HG02678 (cell line): ENCODE data around the gene PDXDC1.
"Not testable (repeated sequence)": the region's sequence is repeated elsewhere in the genome, so short reads cannot be mapped to it uniquely, and the experiment has no call there.

Source experiments
- ATAC-seq: cut with Tn5 transposase; IDR thresholded peaks from one replicate; pipeline ENCODE4 v1.9.1; 2021; ENCODE audit warnings: mild to moderate bottlenecking, moderate library complexity; ENCODE audit not compliant: unreplicated experiment

Gene PDXDC1

DNA sequence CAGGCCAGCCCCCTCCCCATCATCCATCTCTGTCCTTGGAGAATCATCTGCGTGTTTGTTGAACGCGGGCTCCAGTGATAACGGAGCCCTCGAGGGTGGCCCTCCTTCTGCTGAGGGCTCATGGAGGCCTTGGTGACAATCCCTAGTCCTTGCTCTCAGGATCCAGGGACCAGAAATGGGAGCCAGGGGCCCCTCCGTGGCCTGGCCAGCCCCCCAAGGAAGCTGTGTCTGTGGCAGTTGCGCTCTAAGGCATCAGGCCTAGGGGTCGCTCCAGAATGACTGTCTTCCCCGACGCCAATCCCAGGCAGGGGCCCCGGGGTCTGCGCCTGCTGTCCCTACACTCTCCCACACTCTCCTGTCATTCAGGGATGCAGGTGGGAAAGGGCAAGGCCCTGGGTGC lies 174.4 kb downstream of the PDXDC1 start:
- ATAC-seq, result not testable (repeated sequence)

DNA sequence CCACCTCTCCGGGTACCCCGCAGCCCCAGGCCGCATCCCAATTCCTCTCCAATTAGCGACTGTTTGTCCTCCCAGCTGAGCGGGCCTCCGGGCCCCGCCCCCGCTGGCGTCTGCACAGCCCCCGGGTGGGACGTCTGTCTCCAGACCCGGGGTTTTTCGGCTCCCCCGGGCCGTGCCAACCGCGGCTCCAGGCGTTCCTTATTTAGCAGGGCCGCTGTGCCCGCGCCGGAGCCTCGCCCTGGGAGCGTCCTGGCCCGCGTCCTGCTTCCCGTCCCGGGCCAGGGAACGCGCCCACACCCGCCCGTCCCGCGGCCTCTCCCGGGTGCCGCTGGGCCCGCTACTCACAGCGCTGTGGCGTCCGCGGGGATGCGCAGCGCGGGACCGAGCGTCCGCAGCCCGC lies 179.2 kb downstream of the PDXDC1 start:
- ATAC-seq, result not testable (repeated sequence)

DNA sequence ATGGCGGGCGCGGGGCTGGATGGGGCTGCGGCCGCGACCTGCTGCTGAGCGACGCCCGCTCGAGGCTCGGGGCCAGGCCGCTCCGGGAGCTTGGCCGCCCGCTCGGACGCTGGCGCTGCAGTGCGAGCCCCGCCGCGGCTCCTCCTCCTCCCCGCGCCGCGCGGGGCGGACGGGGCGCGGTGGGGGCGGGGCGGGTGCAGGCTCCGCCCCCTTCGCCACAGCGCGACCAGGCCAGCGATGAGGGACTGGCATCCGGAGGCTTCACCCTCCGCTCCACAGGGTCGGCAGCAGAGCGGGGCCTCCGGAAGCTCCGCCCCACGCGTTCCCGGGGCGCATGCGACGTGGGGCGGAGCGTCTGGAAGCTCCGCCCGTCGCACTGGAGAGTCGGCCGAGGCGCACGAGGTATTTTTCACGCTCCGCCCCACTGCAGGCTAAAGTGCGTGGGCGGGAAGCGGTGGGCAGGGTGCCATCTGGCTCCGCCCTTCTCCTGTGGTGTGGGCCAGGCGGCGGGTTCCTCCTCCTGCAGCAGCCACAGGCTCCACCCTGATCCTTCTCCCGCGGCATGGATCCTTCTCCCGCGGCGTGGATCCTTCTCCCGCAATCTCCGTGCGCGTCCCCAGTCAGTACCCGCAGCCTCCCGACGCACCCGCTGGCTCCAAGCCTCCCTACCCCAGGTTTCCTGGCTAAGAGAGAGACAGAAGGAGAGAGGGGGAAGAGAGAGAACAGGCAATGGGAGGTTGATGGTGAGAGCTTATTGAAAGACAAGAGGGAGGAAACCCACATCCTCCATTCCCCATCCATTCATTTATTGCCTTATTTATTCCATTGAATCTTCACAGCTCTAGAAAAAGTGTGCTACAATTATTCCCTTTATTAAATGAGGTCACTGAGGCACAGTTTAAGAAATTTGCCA lies 180.1 kb downstream of the PDXDC1 start:
- ATAC-seq, result peak; percentile 69

DNA sequence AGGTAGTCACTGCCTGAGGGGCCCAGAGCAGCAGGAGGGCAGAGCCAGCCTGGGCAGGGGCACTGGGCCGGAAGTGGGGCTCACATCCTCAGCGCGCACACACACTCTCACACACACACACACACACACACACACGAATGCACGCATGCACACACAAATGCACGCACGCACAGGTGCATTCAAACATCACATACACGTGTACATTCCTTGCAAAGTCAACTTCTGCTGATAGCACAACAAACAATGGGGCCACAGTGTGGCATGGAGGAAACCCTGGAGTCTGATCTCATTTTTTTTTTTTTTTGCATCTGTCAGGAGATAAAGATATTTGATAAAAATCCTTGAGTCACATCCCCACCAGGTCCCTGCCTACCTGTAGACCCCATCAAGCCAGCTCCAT lies 182.8 kb downstream of the PDXDC1 start:
- not testable (repeated sequence) for ATAC-seq

DNA sequence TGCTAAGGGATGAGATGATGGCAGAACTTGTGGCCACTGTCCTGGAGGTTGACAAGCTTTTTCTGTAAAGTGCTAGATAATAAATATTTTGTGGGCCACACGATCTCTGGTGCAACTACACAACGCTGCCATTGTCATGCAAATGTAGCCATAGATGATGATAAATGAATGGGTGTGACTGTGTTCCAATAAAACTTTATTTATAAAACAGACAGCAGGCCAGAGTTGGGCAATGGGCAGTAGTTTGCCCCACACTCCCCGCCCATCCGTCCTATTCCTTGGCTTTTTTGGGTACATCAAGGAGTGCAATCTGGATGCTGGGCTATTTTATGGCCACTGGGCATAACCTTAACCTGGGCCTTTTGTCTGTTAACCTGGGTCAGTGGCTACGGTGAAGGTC lies 184.8 kb downstream of the PDXDC1 start:
- ATAC-seq, result not testable (repeated sequence)

DNA sequence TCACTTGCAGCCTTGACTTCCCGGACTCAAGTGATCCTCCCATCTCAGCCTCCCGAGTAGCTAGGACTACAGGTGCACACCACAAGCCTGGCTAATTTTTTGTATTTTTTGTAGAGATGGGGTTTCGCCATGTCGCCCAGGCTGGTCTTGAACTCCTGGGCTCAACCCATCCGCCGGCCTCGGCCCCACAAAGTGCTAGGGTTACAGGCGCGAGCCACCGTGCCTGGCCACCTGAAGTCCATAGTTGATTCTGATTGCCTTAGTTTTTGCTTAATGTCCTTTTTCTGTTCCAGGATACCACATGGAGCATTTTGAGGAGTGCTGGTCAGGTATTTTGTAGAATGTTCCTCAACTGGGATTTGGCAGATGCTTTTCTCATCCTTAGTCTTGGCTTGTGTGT lies 185.7 kb downstream of the PDXDC1 start:
- ATAC-seq, result not testable (repeated sequence)

DNA sequence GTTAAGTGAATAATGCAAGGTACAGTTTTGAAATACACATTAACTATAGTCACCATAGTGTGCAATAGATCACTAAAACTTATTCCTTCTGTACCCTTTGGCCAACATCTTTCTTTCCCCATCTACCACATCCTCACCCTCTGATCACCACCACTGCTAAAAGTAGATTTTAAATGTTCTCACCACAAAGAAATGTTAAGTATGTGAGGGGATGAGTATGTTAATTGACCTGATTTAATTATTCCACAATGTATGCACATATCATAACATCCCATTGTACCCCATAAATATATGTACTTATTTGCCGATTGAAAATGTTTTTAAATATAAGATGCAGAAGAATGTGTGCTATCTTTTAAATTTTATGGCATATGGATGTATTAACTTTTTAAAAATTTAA lies 188.2 kb downstream of the PDXDC1 start:
- ATAC-seq, result not testable (repeated sequence)

DNA sequence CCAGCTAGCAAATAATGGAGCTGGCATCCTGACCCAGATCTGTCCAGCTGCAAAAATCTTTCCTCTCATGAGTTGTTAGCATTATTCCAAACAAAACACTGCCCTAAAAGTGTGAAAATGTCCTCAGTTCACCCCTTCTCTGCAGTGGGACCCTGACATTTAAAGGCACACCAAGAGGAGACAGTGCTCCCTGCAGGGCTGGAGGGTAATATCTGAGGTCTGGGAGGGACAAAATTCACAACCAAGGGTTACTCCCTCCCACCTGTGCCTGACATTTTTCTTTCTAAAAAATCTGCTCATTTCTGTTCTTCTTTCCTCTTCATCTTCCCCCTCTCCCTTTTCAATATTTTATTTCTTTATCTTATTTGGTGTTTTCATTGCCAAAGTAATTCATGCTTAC lies 191.4 kb downstream of the PDXDC1 start:
- ATAC-seq, result not testable (repeated sequence)

DNA sequence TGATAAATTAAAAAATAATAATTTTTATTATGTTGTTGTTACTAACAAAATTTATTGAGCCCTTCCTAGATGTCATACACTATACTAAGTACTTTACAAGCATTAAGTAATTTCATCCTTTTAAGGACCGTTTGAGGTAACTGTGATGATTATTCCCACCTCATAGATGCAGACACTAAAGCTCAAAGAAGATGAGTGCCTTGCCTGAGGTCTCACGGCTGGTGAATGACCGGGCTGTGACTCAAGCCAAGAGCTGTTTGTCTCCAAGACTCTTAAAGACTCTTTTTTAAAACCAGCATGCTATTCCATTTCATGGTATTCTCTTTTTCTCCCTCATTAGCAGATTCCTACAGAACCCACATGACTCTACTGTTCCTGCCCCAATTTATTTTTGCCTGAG lies 193.5 kb downstream of the PDXDC1 start:
- ATAC-seq, result not testable (repeated sequence)

DNA sequence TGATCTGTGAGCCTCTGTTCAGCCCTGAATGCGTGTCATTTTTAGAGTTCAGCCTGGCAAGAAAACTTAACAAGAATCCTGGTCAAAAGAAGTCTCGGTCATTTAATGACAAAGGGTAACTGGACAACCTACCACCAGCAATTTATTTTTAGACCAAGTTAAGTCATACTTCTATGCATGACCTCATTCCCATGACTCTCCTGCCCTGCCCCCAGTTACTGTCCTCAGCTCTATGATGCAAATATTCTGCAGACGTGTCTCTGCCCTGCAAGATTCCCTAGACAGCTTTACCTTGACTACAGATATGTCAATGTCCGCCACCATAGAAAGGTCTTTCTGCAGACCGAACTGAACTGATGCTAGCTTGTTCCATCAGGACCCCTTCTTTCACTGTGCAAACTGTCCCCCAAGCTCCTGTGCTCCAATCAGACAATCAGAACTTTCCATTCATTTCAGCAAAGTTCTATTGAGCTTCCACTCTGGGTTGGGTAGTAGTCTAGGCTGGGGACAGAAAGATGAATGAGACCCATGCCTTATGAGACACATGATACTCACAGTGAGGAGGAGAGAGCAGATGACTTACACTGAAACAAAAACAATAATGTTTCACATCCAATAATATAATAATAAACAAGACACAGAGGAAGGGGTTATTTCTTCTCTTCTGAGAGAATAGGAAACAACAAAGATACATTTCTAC lies 194.3 kb downstream of the PDXDC1 start:
- not testable (repeated sequence) for ATAC-seq

DNA sequence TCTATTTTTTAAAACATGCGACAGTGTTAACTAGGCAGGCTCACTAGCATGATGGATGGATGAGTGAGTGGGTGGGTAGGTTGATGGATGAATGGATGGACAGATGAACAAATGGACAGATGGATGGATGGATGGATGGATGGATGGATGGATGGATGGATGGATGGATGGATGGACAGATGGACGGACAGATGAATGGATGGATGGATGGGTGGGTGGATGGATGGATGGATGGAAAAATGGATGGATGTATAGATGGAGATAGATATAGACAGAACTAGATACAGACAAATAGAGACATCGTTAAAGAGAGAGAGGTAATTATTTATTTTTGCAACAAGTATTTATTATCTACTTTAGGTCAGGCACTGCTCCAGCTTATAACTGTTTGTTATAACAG lies 205.1 kb downstream of the PDXDC1 start:
- not testable (repeated sequence) for ATAC-seq

DNA sequence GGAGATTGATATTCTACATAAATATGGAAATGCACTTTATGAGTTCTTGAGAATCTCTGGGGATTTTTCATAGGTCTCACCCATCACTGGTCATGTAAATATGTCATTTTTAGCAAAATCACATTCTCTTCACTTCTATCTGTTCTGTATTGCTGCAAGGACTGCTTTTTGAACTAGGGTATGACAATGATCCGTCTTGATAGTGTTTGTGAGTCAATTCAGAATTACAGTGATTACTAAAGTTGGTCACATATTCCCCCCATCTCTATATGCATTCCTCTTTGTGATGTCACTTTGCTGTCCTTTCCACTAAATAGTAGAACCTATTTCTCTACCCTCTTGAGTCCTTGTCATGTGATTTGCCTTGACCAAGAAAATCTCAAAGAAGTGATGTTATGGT lies 206.1 kb downstream of the PDXDC1 start:
- not testable (repeated sequence) for ATAC-seq

DNA sequence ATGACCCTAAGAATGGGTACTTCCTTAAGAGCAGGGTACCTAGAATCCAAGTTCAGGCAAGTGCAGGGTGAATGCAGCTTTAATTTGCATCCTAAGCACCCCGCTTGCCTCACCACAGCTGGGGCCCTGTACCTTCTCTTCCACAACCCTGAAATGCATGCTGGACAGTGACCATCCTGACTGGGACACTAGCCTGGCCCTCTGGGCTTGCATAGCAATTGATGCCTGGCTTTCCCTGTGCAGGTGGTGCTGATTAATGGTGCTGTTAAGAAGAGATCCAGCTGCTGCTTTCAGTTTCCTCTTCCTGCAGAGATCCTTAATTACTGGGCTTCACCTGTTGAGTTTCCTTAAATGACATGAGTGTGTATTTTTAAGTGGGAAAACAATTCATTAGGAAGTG lies 209.2 kb downstream of the PDXDC1 start:
- ATAC-seq, result not testable (repeated sequence)
